Endothelial cell (in vitro differentiated cells): ENCODE measurements around the gene C12orf56. TPM values are rescaled to one million over a fixed set of nuclear protein-coding genes. Genes with fewer than 3 reads are reported as not detected.
A peak's percentile ranks its signal among the peaks of the same experiment; 100 is the strongest.

Source experiments
- DNase-seq: peaks from one replicate; pipeline ENCODE4 v3.0.0; 2021; ENCODE audit warnings: low spot score
- H3K27ac Mint-ChIP-seq: one replicate; pipeline ENCODE4 v1.8.0; 2021; ENCODE audit warnings: mixed read lengths, inconsistent platforms; ENCODE audit not compliant: unreplicated experiment
- H3K27me3 Mint-ChIP-seq: one replicate; pipeline ENCODE4 v1.8.0; 2021; ENCODE audit warnings: mild to moderate bottlenecking, moderate library complexity, mixed read lengths, inconsistent platforms; ENCODE audit not compliant: unreplicated experiment
- H3K36me3 Mint-ChIP-seq: one replicate; pipeline ENCODE4 v1.8.0; 2021; ENCODE audit warnings: mild to moderate bottlenecking, low read depth, mixed read lengths, inconsistent platforms; ENCODE audit not compliant: unreplicated experiment
- H3K4me1 Mint-ChIP-seq: one replicate; pipeline ENCODE4 v1.8.0; 2021; ENCODE audit warnings: mild to moderate bottlenecking, mixed read lengths, inconsistent platforms; ENCODE audit not compliant: unreplicated experiment
- H3K4me3 Mint-ChIP-seq: one replicate; pipeline ENCODE4 v1.8.0; 2021; ENCODE audit warnings: mild to moderate bottlenecking, mixed read lengths, inconsistent platforms; ENCODE audit not compliant: unreplicated experiment
- H3K9me3 Mint-ChIP-seq: one replicate; pipeline ENCODE4 v1.8.0; 2021; ENCODE audit warnings: mixed read lengths, inconsistent platforms; ENCODE audit not compliant: unreplicated experiment
- CTCF ChIP-seq: fragments of 200-600 bp; sonication (generic); IDR thresholded peaks from one replicate; pipeline ENCODE4 v1.5.0; 2021; ENCODE audit warnings: antibody characterized with exemption; ENCODE audit not compliant: unreplicated experiment
- long read RNA-seq: library from polyadenylated mRNA; unstranded; transcript quantifications from one replicate; pipeline ENCODE4 v2.0.0, GENCODE V29; 2020; ENCODE audit not compliant: unreplicated experiment
- total RNA-seq: library from RNA; stranded (reverse); fragmentation: NEBNext Ultra II Directional; extraction: Animal tissue kit (Norgen Biotek cat#: 25700); gene quantifications from one replicate; pipeline ENCODE4 v1.2.1, GENCODE V29; 2021; ENCODE audit not compliant: unreplicated experiment

Gene C12orf56
- total RNA-seq: 0.62 TPM
- long read RNA-seq: 0 reads

- H3K36me3 Mint-ChIP-seq: no peaks in the 10 kb centered on the region
- peak within 1 kb of the TSS; percentile 77 for H3K4me3 Mint-ChIP-seq
Observed at GRCh38 chr12:64390275-64390851, at the start of gene C12orf56. Gene C12orf56 (minus strand): TSS chr12:64390758. CDS start chr12:64390565, 193 bp downstream.

GRCh38 chr12:64440100-64440499, 49.5 kb upstream of the C12orf56 start:
- no peaks in the 10 kb centered on the region for H3K4me1 Mint-ChIP-seq
- peaks cover 33% of the 10 kb centered on the region for H3K36me3 Mint-ChIP-seq
- H3K27me3 Mint-ChIP-seq: peaks cover 4% of the 10 kb centered on the region
- H3K27ac Mint-ChIP-seq: no peak overlapping the region
- TF ChIP-seq CTCF: no peak
- no peaks in the 10 kb centered on the region for H3K9me3 Mint-ChIP-seq
- DNase-seq: no peak
- H3K4me3 Mint-ChIP-seq: no peak overlapping the region

More at GRCh38 chr12:64390275-64390851, at the start of gene C12orf56:
- no peaks in the 10 kb centered on the region for H3K4me1 Mint-ChIP-seq
- H3K27me3 Mint-ChIP-seq: peaks cover 9% of the 10 kb centered on the region
- peak within 1 kb of the TSS; percentile 9 for H3K27ac Mint-ChIP-seq
- no peak for TF ChIP-seq CTCF
- no peaks in the 10 kb centered on the region for H3K9me3 Mint-ChIP-seq
- peak; percentile 41 for DNase-seq

GRCh38 chr12:64433915-64434314, 43.4 kb upstream of the C12orf56 start:
- peaks cover 4% of the 10 kb centered on the region for H3K27me3 Mint-ChIP-seq
- H3K4me3 Mint-ChIP-seq: no peak overlapping the region
- H3K36me3 Mint-ChIP-seq: peaks cover 24% of the 10 kb centered on the region
- TF ChIP-seq CTCF: no peak
- H3K9me3 Mint-ChIP-seq: no peaks in the 10 kb centered on the region
- no peak overlapping the region for H3K27ac Mint-ChIP-seq
- no peaks in the 10 kb centered on the region for H3K4me1 Mint-ChIP-seq
- no peak for DNase-seq

GRCh38 chr12:64431791-64432190, 41.2 kb upstream of the C12orf56 start:
- Mint-ChIP-seq H3K27ac (no peak overlapping the region), H3K4me3 (no peak overlapping the region), H3K9me3 (no peaks in the 10 kb centered on the region), H3K27me3 (no peaks in the 10 kb centered on the region), H3K4me1 (no peaks in the 10 kb centered on the region), H3K36me3 (peaks cover 24% of the 10 kb centered on the region)
- DNase-seq: no peak
- no peak for TF ChIP-seq CTCF

GRCh38 chr12:64430886-64431285, 40.3 kb upstream of the C12orf56 start:
- Mint-ChIP-seq H3K27ac (no peak overlapping the region), H3K36me3 (peaks cover 21% of the 10 kb centered on the region), H3K27me3 (no peaks in the 10 kb centered on the region), H3K4me1 (no peaks in the 10 kb centered on the region), H3K4me3 (no peak overlapping the region), H3K9me3 (no peaks in the 10 kb centered on the region)
- no peak for DNase-seq
- no peak for TF ChIP-seq CTCF
